Left lung (tissue), 10 donors: ENCODE results near the gene ZBTB45. TPM values are rescaled to one million over a fixed set of nuclear protein-coding genes. Genes with fewer than 3 reads are reported as not detected.
"Not testable (repeated sequence)": the region's sequence is repeated elsewhere in the genome, so short reads cannot be mapped to it uniquely, and the experiment has no call there.

ENCODE experiments used
- ATAC-seq: fragments of 200-7000 bp; cut with Tn5 transposase; one replicate; pipeline ENCODE4 v1.9.1; 2020; ENCODE audit warnings: moderate library complexity
- DNase-seq, 4 donors: peaks; one replicate each; pipeline ENCODE4 v3.0.0-alpha.2; 2013 to 2020
- H3K27ac ChIP-seq, 2 donors: fragments of 200-600 bp; sonication (generic) in 1 of 2; one replicate each; pipeline versions ENCODE4 v1.5.0 to v1.8.0; 2020 to 2021
- H3K27me3 ChIP-seq, 2 donors: fragments of 200-600 bp; sonication (generic) in 1 of 2; one replicate each; pipeline versions ENCODE4 v1.5.0 to v1.8.0; 2020 to 2021
- H3K36me3 ChIP-seq, 2 donors: fragments of 200-600 bp; sonication (generic) in 1 of 2; one replicate each; pipeline versions ENCODE4 v1.5.0 to v1.8.0; 2020 to 2021
- H3K4me1 ChIP-seq, 2 donors: fragments of 200-600 bp; one replicate each; pipeline ENCODE4 v1.8.0; 2021
- H3K4me3 ChIP-seq, 2 donors: fragments of 200-600 bp; sonication (generic) in 1 of 2; one replicate each; pipeline versions ENCODE4 v1.5.0 to v1.8.0; 2020 to 2021; ENCODE audit warnings: mild to moderate bottlenecking in 1 of 2
- H3K9me3 ChIP-seq, 2 donors: fragments of 200-600 bp; sonication (generic) in 1 of 2; one replicate each; pipeline versions ENCODE4 v1.5.0 to v1.8.0; 2020 to 2021
- CTCF ChIP-seq, 2 donors: fragments of 200-600 bp; sonication (generic) in 1 of 2; IDR thresholded peaks; one replicate each; pipeline versions ENCODE4 v1.5.0 to v1.8.0; 2021; ENCODE audit warnings: antibody characterized with exemption in 2 of 2
- intact Hi-C, 2 donors: fragments of 100-400 bp; cut with DNase I; formaldehyde crosslinking; loops; one replicate each; pipeline versions ENCODE4 v1.11.2 to v1.14.2; 2022
- polyA plus RNA-seq, 6 donors: library from polyadenylated mRNA; unstranded; fragments of 120-200 nt; gene quantifications; one replicate each; pipeline ENCODE4 v1.2.1, GENCODE V29; 2013; ENCODE audit not compliant: insufficient read length in 6 of 6
- total RNA-seq, 2 donors: library from RNA; stranded (reverse); fragmentation: NEBNext Ultra II Directional; extraction: Animal tissue kit (Norgen Biotek cat#: 25700); gene quantifications; one replicate each; pipeline ENCODE4 v1.2.1, GENCODE V29; 2021
- donor health status: DM: no; HTN: yes; CAD: no.
- donor health status: DM: no; HTN: no; CAD: no.

The ZBTB45 gene
- total and polyA plus RNA-seq, 8 donors = 7.8 to 17.7 (median 12.0) TPM

- Histone ChIP-seq H3K27me3 (no peaks in the 10 kb centered on the region), H3K4me3 (peak within 1 kb of the TSS; percentile 85 to 96), H3K27ac (peak within 1 kb of the TSS; percentile 95 to 100), H3K4me1 (peaks cover 12 to 32% of the 10 kb centered on the region in 2 donors), H3K36me3 (peaks cover 0 to 28% of the 10 kb centered on the region in 2 donors), H3K9me3 (no peaks in the 10 kb centered on the region)
- DNase-seq = peak; percentile 98 to 99 (median 99)
- peak; percentile 97 for ATAC-seq
- intact Hi-C loops = no loop called here
- TF ChIP-seq CTCF (IDR thresholded peaks at IDR 0.05) = no peak
Measured at GRCh38 chr19:58543826-58544590, 24.4 kb upstream of the ZBTB45 start, which contains the start of gene TRIM28. Gene TRIM28 (plus strand): TSS chr19:58544064. CDS start chr19:58544758, 694 bp downstream.

- peaks cover 21 to 43% of the 10 kb centered on the region in 2 donors for H3K4me1 ChIP-seq
- ATAC-seq, DNase-seq, H3K9me3 ChIP-seq, intact Hi-C loops: not testable (repeated sequence)
- peaks cover 0 to 16% of the 10 kb centered on the region in 2 donors for H3K36me3 ChIP-seq
- H3K4me3 ChIP-seq = peak overlapping the region in 1 of 2 donors; percentile 96
- peak overlapping the region; percentile 95 to 100 for H3K27ac ChIP-seq
- peaks cover 6 to 11% of the 10 kb centered on the region in 2 donors for H3K27me3 ChIP-seq
Measured at GRCh38 chr19:58542641-58543372, 23.2 kb upstream of the ZBTB45 start.

GRCh38 chr19:58539169-58539559 is 19.6 kb upstream of the ZBTB45 start:
- H3K4me3 ChIP-seq, H3K36me3 ChIP-seq, intact Hi-C loops, H3K9me3 ChIP-seq, H3K27ac ChIP-seq, DNase-seq, ATAC-seq: not testable (repeated sequence)
- Histone ChIP-seq H3K27me3 (peaks cover 6 to 19% of the 10 kb centered on the region in 2 donors), H3K4me1 (peaks cover 9 to 20% of the 10 kb centered on the region in 2 donors)

- ATAC-seq = peak; percentile 90
- no peak for TF ChIP-seq CTCF (IDR thresholded peaks at IDR 0.05)
- no peaks in the 10 kb centered on the region for H3K9me3 ChIP-seq
- peak overlapping the region; percentile 24 to 35 for H3K4me3 ChIP-seq
- no peaks in the 10 kb centered on the region for H3K36me3 ChIP-seq
- peaks cover 9 to 19% of the 10 kb centered on the region in 2 donors for H3K4me1 ChIP-seq
- peak in 2 of 4 donors; percentile 65 to 88 for DNase-seq
- peak overlapping the region in 1 of 2 donors; percentile 33 for H3K27ac ChIP-seq
- H3K27me3 ChIP-seq = peaks cover 6 to 19% of the 10 kb centered on the region in 2 donors
- intact Hi-C loops = no loop called here
Measured at GRCh38 chr19:58538257-58539168, 18.9 kb upstream of the ZBTB45 start.

- no peak for TF ChIP-seq CTCF (IDR thresholded peaks at IDR 0.05)
- Histone ChIP-seq H3K27ac (no peak overlapping the region), H3K4me1 (peaks cover 9 to 15% of the 10 kb centered on the region in 2 donors), H3K27me3 (peaks cover 6 to 19% of the 10 kb centered on the region in 2 donors), H3K36me3 (no peaks in the 10 kb centered on the region), H3K9me3 (no peaks in the 10 kb centered on the region), H3K4me3 (no peak overlapping the region)
- intact Hi-C loops = no loop called here
- no peak for ATAC-seq
- no peak for DNase-seq
Measured at GRCh38 chr19:58536852-58537798, 17.5 kb upstream of the ZBTB45 start.
